HuH-7.5 (cell line): ENCODE data around the gene AP2M1.
"Not testable (repeated sequence)": the region's sequence is repeated elsewhere in the genome, so short reads cannot be mapped to it uniquely, and the experiment has no call there.

Source experiments
- DNase-seq: peaks from one replicate; pipeline ENCODE4 v3.0.0; 2011; ENCODE audit warnings: low spot score

Gene AP2M1

GRCh38 chr3:184157206-184157605 lies 17.4 kb upstream of the AP2M1 start:
- no peak for DNase-seq

GRCh38 chr3:184158404-184158803 lies 16.3 kb upstream of the AP2M1 start:
- DNase-seq, result no peak

GRCh38 chr3:184160456-184160855 lies 14.2 kb upstream of the AP2M1 start:
- no peak for DNase-seq

GRCh38 chr3:184162571-184163070 lies 12.0 kb upstream of the AP2M1 start:
- not testable (repeated sequence) for DNase-seq

GRCh38 chr3:184164648-184165330 lies 9.9 kb upstream of the AP2M1 start:
- DNase-seq, result no peak

GRCh38 chr3:184165543-184165942 lies 9.1 kb upstream of the AP2M1 start:
- no peak for DNase-seq

- no peak for DNase-seq
Observed at GRCh38 chr3:184166671-184167070, 8.0 kb upstream of the AP2M1 start.

GRCh38 chr3:184167786-184168185 lies 6.9 kb upstream of the AP2M1 start:
- no peak for DNase-seq

- DNase-seq, result no peak
Observed at GRCh38 chr3:184168363-184169120, 6.1 kb upstream of the AP2M1 start.

GRCh38 chr3:184169896-184170875 lies 4.5 kb upstream of the AP2M1 start:
- no peak for DNase-seq

- DNase-seq, result no peak
Observed at GRCh38 chr3:184171562-184171961, 3.1 kb upstream of the AP2M1 start.

GRCh38 chr3:184172681-184173373 lies 1.8 kb upstream of the AP2M1 start:
- no peak for DNase-seq

GRCh38 chr3:184173374-184173722 lies 1.3 kb upstream of the AP2M1 start:
- no peak for DNase-seq

- DNase-seq, result no peak
Observed at GRCh38 chr3:184174284-184174645, 390 bp upstream of the AP2M1 start.

- DNase-seq, result no peak
Observed at GRCh38 chr3:184175506-184175905, 851 bp downstream of the AP2M1 start.

- DNase-seq, result no peak
Observed at GRCh38 chr3:184175981-184176376, 1.3 kb downstream of the AP2M1 start.

- no peak for DNase-seq
Observed at GRCh38 chr3:184176377-184177330, 2.0 kb downstream of the AP2M1 start.

GRCh38 chr3:184177331-184177731 lies 2.7 kb downstream of the AP2M1 start:
- DNase-seq, result no peak

GRCh38 chr3:184177767-184178306 lies 3.2 kb downstream of the AP2M1 start:
- DNase-seq, result no peak

GRCh38 chr3:184178521-184179138 lies 4.0 kb downstream of the AP2M1 start:
- no peak for DNase-seq
